Liver (tissue), 9 donors: ENCODE measurements around the gene LGR4. TPM values are rescaled to one million over a fixed set of nuclear protein-coding genes. Genes with fewer than 3 reads are reported as not detected.

Experiments
- DNase-seq: peaks from one replicate; pipeline ENCODE4 v3.0.0-alpha.2; 2017; ENCODE audit warnings: low spot score
- H3K27ac ChIP-seq, 2 donors: one replicate each; pipeline ENCODE4 v1.7.0; 2013; ENCODE audit warnings: inconsistent platforms in 2 of 2, low read length in 2 of 2, control low read depth in 1 of 2, low read depth in 1 of 2, mild to moderate bottlenecking in 1 of 2
- H3K27me3 ChIP-seq, 4 donors: one replicate each; pipeline versions ENCODE4 v1.6.1 to v1.7.0; 2013; ENCODE audit warnings: low read length in 3 of 4, inconsistent platforms in 1 of 4, mild to moderate bottlenecking in 1 of 4, moderate library complexity in 1 of 4; ENCODE audit not compliant: control insufficient read depth in 4 of 4, insufficient read depth in 4 of 4
- H3K36me3 ChIP-seq, 4 donors: one replicate each; pipeline versions ENCODE4 v1.6.1 to v1.7.0; 2013; ENCODE audit warnings: low read length in 3 of 4, mild to moderate bottlenecking in 3 of 4, low read depth in 1 of 4, moderate library complexity in 1 of 4; ENCODE audit not compliant: control insufficient read depth in 4 of 4, insufficient read depth in 3 of 4
- H3K4me1 ChIP-seq, 4 donors: one replicate each; pipeline versions ENCODE4 v1.6.1 to v1.7.0; 2013; ENCODE audit warnings: low read length in 3 of 4, mild to moderate bottlenecking in 3 of 4, moderate library complexity in 1 of 4; ENCODE audit not compliant: control insufficient read depth in 4 of 4, insufficient read depth in 4 of 4
- H3K4me3 ChIP-seq, 3 donors: one replicate each; pipeline versions ENCODE4 v1.6.1 to v1.7.0; 2013; ENCODE audit warnings: low read length in 3 of 3, control low read depth in 1 of 3, low read depth in 1 of 3, mild to moderate bottlenecking in 1 of 3
- H3K9ac ChIP-seq, 2 donors: one replicate each; pipeline ENCODE4 v1.7.0; 2013; ENCODE audit warnings: low read length in 2 of 2, mild to moderate bottlenecking in 2 of 2, moderate library complexity in 2 of 2, control low read depth in 1 of 2, low read depth in 1 of 2
- H3K9me3 ChIP-seq, 4 donors: one replicate each; pipeline versions ENCODE4 v1.6.1 to v1.7.0; 2013; ENCODE audit warnings: low read length in 3 of 4; ENCODE audit not compliant: control insufficient read depth in 4 of 4
- EGR1 ChIP-seq, 2 donors: IDR thresholded peaks; 2 replicates each; pipeline ENCODE4 v1.6.1; 2016 to 2018; ENCODE audit warnings: antibody characterized with exemption in 2 of 2, low read depth in 2 of 2
- FOXA1 ChIP-seq: IDR thresholded peaks from 2 replicates; pipeline ENCODE4 v1.6.1; 2016; ENCODE audit warnings: antibody characterized with exemption
- FOXA2 ChIP-seq: IDR thresholded peaks from 2 replicates; pipeline ENCODE4 v1.6.1; 2016; ENCODE audit warnings: antibody characterized with exemption
- GABPA ChIP-seq, 2 donors: IDR thresholded peaks in 1 of 2; conservative IDR thresholded peaks in 1 of 2; 2 replicates each; pipeline ENCODE4 v1.6.1; 2016; ENCODE audit warnings: antibody characterized with exemption in 2 of 2, mild to moderate bottlenecking in 1 of 2, moderate library complexity in 1 of 2
- HNF4A ChIP-seq, 2 donors: conservative IDR thresholded peaks; 2 replicates each; pipeline ENCODE4 v1.6.1; 2016; ENCODE audit warnings: antibody characterized with exemption in 2 of 2, mild to moderate bottlenecking in 2 of 2
- HNF4G ChIP-seq: IDR thresholded peaks from 2 replicates; pipeline ENCODE4 v1.6.1; 2016; ENCODE audit warnings: antibody characterized with exemption
- JUND ChIP-seq, 2 donors: IDR thresholded peaks; 2 replicates each; pipeline ENCODE4 v1.6.1; 2016; ENCODE audit warnings: antibody characterized with exemption in 2 of 2
- NR2F2 ChIP-seq: IDR thresholded peaks from 2 replicates; pipeline ENCODE4 v1.6.1; 2016; ENCODE audit warnings: antibody characterized with exemption
- RAD21 ChIP-seq, 2 donors: IDR thresholded peaks; 2 replicates each; pipeline ENCODE4 v1.6.1; 2016; ENCODE audit warnings: antibody characterized with exemption in 2 of 2, mild to moderate bottlenecking in 2 of 2
- RXRA ChIP-seq, 2 donors: IDR thresholded peaks; 2 replicates each; pipeline ENCODE4 v1.6.1; 2017 to 2018; ENCODE audit warnings: antibody characterized with exemption in 2 of 2, mild to moderate bottlenecking in 1 of 2
- SP1 ChIP-seq: IDR thresholded peaks from 2 replicates; pipeline ENCODE4 v1.6.1; 2018; ENCODE audit warnings: antibody characterized with exemption, mild to moderate bottlenecking
- TAF1 ChIP-seq: conservative IDR thresholded peaks from 2 replicates; pipeline ENCODE4 v1.6.1; 2016; ENCODE audit warnings: antibody characterized with exemption, mild to moderate bottlenecking
- YY1 ChIP-seq: IDR thresholded peaks from 2 replicates; pipeline ENCODE4 v1.6.1; 2016; ENCODE audit warnings: antibody characterized with exemption, mild to moderate bottlenecking
- WGBS: extraction: QIAGEN DNeasy Blood & Tissue Kit; methylation state at CpG from one replicate; pipeline ENCODE4 v1.1.7; 2013; 5-methylcytosine and 5-hydroxymethylcytosine counted together
- polyA plus RNA-seq, 2 donors: library from polyadenylated mRNA; stranded (reverse) in 1 of 2; unstranded in 1 of 2; fragments of 200-250 nt in 1 of 2; fragments of >200 nt in 1 of 2; fragmentation: Nextera tagmentation in 1 of 2; extraction: Ambion mirVana in 1 of 2; gene quantifications; one replicate each; pipeline versions ENCODE4 v1.2.1 to v1.2.3, GENCODE V29; 2013 to 2015
- total RNA-seq, 2 donors: library from RNA; depleted of rRNA; stranded (reverse); fragments of >200 nt; gene quantifications; one replicate each; pipeline ENCODE4 v1.2.3, GENCODE V29; 2014
- TF ChIP-seq, protein P1 (sequence below): IDR thresholded peaks from 2 replicates; pipeline ENCODE4 v1.6.1; 2016; ENCODE audit warnings: antibody characterized with exemption
- TF ChIP-seq, protein P2 (sequence below): IDR thresholded peaks from 2 replicates; pipeline ENCODE4 v1.6.1; 2016; ENCODE audit warnings: antibody characterized with exemption
- TF ChIP-seq, protein P3 (sequence below): fragments of 150-350 bp; IDR thresholded peaks from 2 replicates; pipeline ENCODE4 v1.5.1; 2017; ENCODE audit warnings: improper control_type of control experiment, low read depth, low read length; ENCODE audit not compliant: missing input control
- TF ChIP-seq, protein P4 (sequence below): IDR thresholded peaks from 2 replicates; pipeline ENCODE4 v1.6.1; 2016; ENCODE audit warnings: antibody characterized with exemption
- TF ChIP-seq, protein P5 (sequence below): IDR thresholded peaks from 2 replicates; pipeline ENCODE4 v1.6.1; 2016; ENCODE audit warnings: antibody characterized with exemption, mild to moderate bottlenecking
- donor health status: healthy.
- donor health status: healthy.
- donor health status: healthy.
- donor health status: healthy.
- donor health status: healthy.

The LGR4 gene
- total and polyA plus RNA-seq, 4 donors = 13.7 to 95.3 (median 42.5) TPM

DNA sequence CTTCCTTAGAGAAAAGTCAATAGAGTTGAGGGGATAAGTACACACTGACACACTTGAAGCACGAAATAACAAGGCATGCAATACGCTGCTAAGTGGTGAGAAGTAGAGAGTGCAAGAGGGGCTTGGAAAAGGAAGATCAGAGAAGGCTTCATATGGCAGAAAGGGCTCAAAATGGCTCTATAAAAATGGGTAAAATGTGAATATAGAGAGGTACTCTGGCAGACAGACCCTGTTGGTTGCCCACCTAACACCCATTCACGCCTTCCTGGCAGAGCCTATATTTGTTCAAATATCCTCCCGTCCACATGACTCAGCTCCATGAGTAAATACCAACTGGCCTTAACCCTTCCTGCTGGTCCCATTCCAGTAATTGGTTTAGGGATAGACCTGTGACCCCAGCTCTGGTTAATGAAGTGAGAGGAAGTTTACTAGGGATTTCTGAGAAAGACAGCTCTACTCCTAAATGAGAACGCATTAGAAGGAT is 70.7 kb downstream of the LGR4 start:
- Histone ChIP-seq H3K36me3 (no peaks in the 10 kb centered on the region), H3K27ac (peak overlapping the region; percentile 77 to 80), H3K9me3 (no peaks in the 10 kb centered on the region), H3K27me3 (no peaks in the 10 kb centered on the region), H3K4me3 (no peak overlapping the region), H3K9ac (peak overlapping the region in 1 of 2 donors; percentile 39), H3K4me1 (peaks cover 7 to 64% (median 38%) of the 10 kb centered on the region in 4 donors)
- 38% methylated on average over 5 of the region's 5 CpGs for WGBS
- TF ChIP-seq HNF4G (no peak), RAD21 (IDR thresholded peaks at IDR 0.05) (peak; percentile 46), EGR1 (IDR thresholded peaks at IDR 0.05; ENCODE audit: low read depth in 2 of 2) (no peak), TAF1 (no peak), RXRA (IDR thresholded peaks at IDR 0.05) (peak; percentile 68 to 83), NR2F2 (peak; percentile 39), YY1 (no peak), SP1 (peak; percentile 68), JUND (IDR thresholded peaks at IDR 0.05) (peak in 1 of 2 donors; percentile 80), GABPA (IDR thresholded peaks at IDR 0.05 in 1 of 2, conservative IDR thresholded peaks at IDR 0.05 in 1 of 2) (no peak), FOXA2 (peak; percentile 94), FOXA1 (peak; percentile 87), HNF4A (conservative IDR thresholded peaks at IDR 0.05) (peak; percentile 69 to 73)
- TF ChIP-seq, protein P1, sequence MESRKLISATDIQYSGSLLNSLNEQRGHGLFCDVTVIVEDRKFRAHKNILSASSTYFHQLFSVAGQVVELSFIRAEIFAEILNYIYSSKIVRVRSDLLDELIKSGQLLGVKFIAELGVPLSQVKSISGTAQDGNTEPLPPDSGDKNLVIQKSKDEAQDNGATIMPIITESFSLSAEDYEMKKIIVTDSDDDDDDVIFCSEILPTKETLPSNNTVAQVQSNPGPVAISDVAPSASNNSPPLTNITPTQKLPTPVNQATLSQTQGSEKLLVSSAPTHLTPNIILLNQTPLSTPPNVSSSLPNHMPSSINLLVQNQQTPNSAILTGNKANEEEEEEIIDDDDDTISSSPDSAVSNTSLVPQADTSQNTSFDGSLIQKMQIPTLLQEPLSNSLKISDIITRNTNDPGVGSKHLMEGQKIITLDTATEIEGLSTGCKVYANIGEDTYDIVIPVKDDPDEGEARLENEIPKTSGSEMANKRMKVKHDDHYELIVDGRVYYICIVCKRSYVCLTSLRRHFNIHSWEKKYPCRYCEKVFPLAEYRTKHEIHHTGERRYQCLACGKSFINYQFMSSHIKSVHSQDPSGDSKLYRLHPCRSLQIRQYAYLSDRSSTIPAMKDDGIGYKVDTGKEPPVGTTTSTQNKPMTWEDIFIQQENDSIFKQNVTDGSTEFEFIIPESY = peak; percentile 39
- TF ChIP-seq, protein P2, sequence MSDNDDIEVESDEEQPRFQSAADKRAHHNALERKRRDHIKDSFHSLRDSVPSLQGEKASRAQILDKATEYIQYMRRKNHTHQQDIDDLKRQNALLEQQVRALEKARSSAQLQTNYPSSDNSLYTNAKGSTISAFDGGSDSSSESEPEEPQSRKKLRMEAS = no peak
- TF ChIP-seq, protein P3, sequence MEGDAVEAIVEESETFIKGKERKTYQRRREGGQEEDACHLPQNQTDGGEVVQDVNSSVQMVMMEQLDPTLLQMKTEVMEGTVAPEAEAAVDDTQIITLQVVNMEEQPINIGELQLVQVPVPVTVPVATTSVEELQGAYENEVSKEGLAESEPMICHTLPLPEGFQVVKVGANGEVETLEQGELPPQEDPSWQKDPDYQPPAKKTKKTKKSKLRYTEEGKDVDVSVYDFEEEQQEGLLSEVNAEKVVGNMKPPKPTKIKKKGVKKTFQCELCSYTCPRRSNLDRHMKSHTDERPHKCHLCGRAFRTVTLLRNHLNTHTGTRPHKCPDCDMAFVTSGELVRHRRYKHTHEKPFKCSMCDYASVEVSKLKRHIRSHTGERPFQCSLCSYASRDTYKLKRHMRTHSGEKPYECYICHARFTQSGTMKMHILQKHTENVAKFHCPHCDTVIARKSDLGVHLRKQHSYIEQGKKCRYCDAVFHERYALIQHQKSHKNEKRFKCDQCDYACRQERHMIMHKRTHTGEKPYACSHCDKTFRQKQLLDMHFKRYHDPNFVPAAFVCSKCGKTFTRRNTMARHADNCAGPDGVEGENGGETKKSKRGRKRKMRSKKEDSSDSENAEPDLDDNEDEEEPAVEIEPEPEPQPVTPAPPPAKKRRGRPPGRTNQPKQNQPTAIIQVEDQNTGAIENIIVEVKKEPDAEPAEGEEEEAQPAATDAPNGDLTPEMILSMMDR = no peak
- TF ChIP-seq, protein P4, sequence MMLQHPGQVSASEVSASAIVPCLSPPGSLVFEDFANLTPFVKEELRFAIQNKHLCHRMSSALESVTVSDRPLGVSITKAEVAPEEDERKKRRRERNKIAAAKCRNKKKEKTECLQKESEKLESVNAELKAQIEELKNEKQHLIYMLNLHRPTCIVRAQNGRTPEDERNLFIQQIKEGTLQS = peak; percentile 25
- TF ChIP-seq, protein P5, sequence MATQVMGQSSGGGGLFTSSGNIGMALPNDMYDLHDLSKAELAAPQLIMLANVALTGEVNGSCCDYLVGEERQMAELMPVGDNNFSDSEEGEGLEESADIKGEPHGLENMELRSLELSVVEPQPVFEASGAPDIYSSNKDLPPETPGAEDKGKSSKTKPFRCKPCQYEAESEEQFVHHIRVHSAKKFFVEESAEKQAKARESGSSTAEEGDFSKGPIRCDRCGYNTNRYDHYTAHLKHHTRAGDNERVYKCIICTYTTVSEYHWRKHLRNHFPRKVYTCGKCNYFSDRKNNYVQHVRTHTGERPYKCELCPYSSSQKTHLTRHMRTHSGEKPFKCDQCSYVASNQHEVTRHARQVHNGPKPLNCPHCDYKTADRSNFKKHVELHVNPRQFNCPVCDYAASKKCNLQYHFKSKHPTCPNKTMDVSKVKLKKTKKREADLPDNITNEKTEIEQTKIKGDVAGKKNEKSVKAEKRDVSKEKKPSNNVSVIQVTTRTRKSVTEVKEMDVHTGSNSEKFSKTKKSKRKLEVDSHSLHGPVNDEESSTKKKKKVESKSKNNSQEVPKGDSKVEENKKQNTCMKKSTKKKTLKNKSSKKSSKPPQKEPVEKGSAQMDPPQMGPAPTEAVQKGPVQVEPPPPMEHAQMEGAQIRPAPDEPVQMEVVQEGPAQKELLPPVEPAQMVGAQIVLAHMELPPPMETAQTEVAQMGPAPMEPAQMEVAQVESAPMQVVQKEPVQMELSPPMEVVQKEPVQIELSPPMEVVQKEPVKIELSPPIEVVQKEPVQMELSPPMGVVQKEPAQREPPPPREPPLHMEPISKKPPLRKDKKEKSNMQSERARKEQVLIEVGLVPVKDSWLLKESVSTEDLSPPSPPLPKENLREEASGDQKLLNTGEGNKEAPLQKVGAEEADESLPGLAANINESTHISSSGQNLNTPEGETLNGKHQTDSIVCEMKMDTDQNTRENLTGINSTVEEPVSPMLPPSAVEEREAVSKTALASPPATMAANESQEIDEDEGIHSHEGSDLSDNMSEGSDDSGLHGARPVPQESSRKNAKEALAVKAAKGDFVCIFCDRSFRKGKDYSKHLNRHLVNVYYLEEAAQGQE = no peak
- no peak for DNase-seq
